ENCODE data around the gene PRPSAP2. TPM values are rescaled to one million over a fixed set of nuclear protein-coding genes. Genes with fewer than 3 reads are reported as not detected.
A peak's percentile ranks its signal among the peaks of the same experiment; 100 is the strongest.

Gene PRPSAP2
- total and polyA plus RNA-seq, 7 donors: 23.6 to 45.7 (median 30.0) TPM

GRCh38 chr17:18916816-18917500, 59.0 kb downstream of the PRPSAP2 start:
- peaks cover 0 to 35% (median 0%) of the 10 kb centered on the region in 4 donors for H3K36me3 ChIP-seq
- H3K27ac ChIP-seq: no peak overlapping the region
- 53 to 68% methylated on average over 5 of the region's 5 CpGs for WGBS, 2 donors

GRCh38 chr17:18917506-18918032, 59.6 kb downstream of the PRPSAP2 start:
- DNase-seq: no peak
- Histone ChIP-seq H3K4me1 (peaks cover 0 to 30% (median 21%) of the 10 kb centered on the region in 4 donors), H3K36me3 (peaks cover 0 to 29% (median 0%) of the 10 kb centered on the region in 4 donors), H3K27ac (peak overlapping the region in 2 of 4 donors; percentile 30 to 39), H3K9me3 (no peaks in the 10 kb centered on the region), H3K27me3 (no peaks in the 10 kb centered on the region), H3K4me3 (no peak overlapping the region)
- intact Hi-C loops (cut with DNase I): no loop called here
- TF ChIP-seq CTCF (IDR thresholded peaks at IDR 0.05) (no peak), POLR2A (IDR thresholded peaks at IDR 0.05) (no peak), POLR2AphosphoS5 (IDR thresholded peaks at IDR 0.05) (peak in 1 of 4 donors; percentile 33)
- WGBS, 2 donors: 94 to 97% methylated on average over 11 of the region's 11 CpGs

More at GRCh38 chr17:18916816-18917500, 59.0 kb downstream of the PRPSAP2 start:
- intact Hi-C loops (cut with DNase I): no loop called here
- Histone ChIP-seq H3K4me1 (peaks cover 0 to 24% (median 17%) of the 10 kb centered on the region in 4 donors), H3K9me3 (no peaks in the 10 kb centered on the region), H3K27me3 (no peaks in the 10 kb centered on the region), H3K4me3 (no peak overlapping the region)
- TF ChIP-seq EP300 (IDR thresholded peaks at IDR 0.05) (no peak), POLR2A (IDR thresholded peaks at IDR 0.05) (no peak), POLR2AphosphoS5 (IDR thresholded peaks at IDR 0.05) (no peak), CTCF (IDR thresholded peaks at IDR 0.05) (no peak)
- no peak for DNase-seq

GRCh38 chr17:18919963-18920362, 62.0 kb downstream of the PRPSAP2 start:
- intact Hi-C loops (cut with DNase I): no loop called here
- Histone ChIP-seq H3K27ac (peak overlapping the region in 3 of 4 donors; percentile 14 to 71 (median 46)), H3K9me3 (no peaks in the 10 kb centered on the region), H3K36me3 (peaks cover 0 to 22% (median 0%) of the 10 kb centered on the region in 4 donors), H3K4me3 (no peak overlapping the region), H3K4me1 (peaks cover 0 to 39% (median 28%) of the 10 kb centered on the region in 4 donors), H3K27me3 (no peaks in the 10 kb centered on the region)
- no peak for TF ChIP-seq EP300 (IDR thresholded peaks at IDR 0.05)
- TF ChIP-seq POLR2AphosphoS5 (IDR thresholded peaks at IDR 0.05): no peak
- TF ChIP-seq CTCF (IDR thresholded peaks at IDR 0.05): no peak
- no peak for TF ChIP-seq POLR2A (IDR thresholded peaks at IDR 0.05)
- DNase-seq: no peak
- 31 to 66% methylated on average over 6 of the region's 6 CpGs for WGBS, 2 donors

- TF ChIP-seq CTCF (IDR thresholded peaks at IDR 0.05) (no peak), EP300 (IDR thresholded peaks at IDR 0.05) (no peak), POLR2A (IDR thresholded peaks at IDR 0.05) (no peak), POLR2AphosphoS5 (IDR thresholded peaks at IDR 0.05) (no peak)
- no peaks in the 10 kb centered on the region for H3K9me3 ChIP-seq
- H3K27ac ChIP-seq: peak overlapping the region in 3 of 4 donors; percentile 49 to 71 (median 55)
- no peaks in the 10 kb centered on the region for H3K27me3 ChIP-seq
- no peak overlapping the region for H3K4me3 ChIP-seq
- H3K36me3 ChIP-seq: peaks cover 0 to 12% (median 0%) of the 10 kb centered on the region in 4 donors
- intact Hi-C loops (cut with DNase I): no loop called here
- no peak for DNase-seq
- H3K4me1 ChIP-seq: peaks cover 0 to 39% (median 28%) of the 10 kb centered on the region in 4 donors
- WGBS, 2 donors: 15 to 17% methylated on average over 6 of the region's 6 CpGs
These were observed 63.0 kb downstream of the PRPSAP2 start for GRCh38 chr17:18920911-18921441.

All from sigmoid colon (tissue), 7 donors.